GM21447 (cell line): Measurements from ENCODE around the gene BCL11A.

Source experiments
- ATAC-seq: cut with Tn5 transposase; IDR thresholded peaks from one replicate; pipeline ENCODE4 v1.9.1; 2021; ENCODE audit not compliant: unreplicated experiment

BCL11A gene

DNA sequence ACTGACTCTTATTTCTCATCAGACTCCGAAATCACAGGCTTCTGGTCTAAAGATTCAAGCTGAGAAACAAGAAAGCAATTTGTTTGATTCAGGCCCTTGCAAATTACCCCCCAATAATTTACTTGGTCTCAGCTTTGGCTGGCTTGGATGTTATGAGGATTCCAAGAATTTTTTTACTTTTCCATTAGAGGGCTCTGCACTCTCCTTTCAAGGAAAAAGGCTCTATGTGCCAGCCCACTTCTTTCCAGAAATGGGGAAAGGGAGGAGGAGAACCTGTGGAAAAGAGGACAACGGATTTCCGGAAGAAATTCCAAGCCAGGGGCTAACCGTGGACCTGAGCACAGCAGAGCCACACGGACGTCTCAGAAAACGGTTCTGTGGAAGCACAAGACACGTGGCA is 44.4 kb downstream of the BCL11A start:
- ATAC-seq, result no peak

DNA sequence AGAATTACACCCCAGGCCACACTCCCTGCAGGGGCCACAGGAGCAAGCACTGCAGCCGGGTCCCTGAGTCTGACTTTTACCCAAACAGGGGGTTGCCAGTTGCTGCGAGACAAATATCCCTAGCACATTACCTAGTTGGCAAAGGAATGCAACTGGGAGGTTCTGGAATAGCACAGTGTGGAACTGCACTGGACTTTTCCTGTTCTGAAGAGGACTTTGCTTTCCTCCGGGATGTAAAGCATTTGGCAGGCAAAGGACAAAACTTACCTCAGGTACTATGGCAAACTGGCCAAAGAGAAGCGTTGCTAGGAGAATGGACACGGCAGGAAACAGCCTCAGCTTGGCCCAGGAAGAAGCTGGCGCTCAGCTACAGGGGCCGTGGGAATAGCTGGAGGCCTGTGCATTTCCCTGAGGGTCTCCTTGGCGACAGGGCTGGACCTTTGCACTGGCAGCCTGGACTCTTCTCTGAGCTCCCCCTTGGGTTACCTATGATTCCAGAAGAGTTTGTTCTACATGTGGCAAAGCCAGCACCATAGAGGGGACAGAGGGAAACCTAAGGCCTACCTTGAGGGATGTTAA is 45.0 kb downstream of the BCL11A start:
- no peak for ATAC-seq

DNA sequence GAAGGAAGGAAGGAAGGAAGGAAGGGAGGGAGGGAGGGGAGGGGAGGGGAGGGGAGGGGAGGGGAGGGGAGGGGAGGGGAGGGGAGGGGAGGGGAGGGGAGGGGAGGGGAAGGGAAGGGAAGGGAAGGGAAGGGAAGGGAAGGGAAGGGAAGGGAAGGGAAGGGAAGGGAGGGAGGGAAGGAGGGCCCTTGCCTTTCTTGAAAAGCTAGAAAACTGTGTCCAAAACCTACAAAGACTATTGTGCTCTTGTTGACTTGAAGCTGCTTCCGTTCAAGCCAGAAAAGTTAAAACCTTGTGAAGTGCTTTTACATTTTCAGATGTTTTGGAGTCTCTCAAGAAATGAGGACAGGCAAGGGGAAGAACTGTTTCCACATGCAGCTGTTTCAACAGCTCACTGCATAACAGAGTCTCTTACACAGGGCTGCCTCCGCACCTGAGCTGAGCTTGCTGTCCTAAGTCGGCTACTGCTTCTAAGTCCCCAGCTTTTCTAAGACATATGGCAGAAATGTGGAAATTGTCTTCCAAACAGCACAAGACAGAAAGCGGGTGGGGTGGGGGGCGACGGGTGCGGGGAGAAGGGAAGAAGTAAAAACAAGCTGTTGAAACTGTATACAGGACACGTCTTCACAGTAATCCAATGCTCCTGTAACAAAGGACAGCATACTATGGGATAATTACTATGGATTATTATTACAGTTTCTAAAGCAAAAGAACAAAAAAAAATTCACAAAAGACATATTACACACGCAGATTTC is 46.1 kb downstream of the BCL11A start:
- ATAC-seq, result no peak

DNA sequence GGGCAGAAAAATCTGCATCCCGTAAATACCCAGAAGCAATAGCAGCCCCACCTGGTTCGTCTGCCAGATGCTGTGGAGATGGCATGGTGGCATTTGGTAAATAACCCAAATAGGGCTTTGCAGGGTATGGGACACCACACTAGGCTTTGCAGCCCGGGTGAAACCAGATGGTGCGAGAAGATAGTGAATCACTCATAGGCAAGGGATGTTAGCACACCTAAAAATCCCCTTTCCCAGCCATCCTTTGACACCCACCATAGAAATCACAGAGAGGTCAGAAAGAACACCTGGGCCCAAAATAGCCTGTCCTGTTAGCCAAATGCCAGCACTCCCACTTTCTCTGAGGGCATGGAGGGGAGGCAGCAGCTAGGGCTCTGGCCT is 47.6 kb downstream of the BCL11A start:
- no peak for ATAC-seq

DNA sequence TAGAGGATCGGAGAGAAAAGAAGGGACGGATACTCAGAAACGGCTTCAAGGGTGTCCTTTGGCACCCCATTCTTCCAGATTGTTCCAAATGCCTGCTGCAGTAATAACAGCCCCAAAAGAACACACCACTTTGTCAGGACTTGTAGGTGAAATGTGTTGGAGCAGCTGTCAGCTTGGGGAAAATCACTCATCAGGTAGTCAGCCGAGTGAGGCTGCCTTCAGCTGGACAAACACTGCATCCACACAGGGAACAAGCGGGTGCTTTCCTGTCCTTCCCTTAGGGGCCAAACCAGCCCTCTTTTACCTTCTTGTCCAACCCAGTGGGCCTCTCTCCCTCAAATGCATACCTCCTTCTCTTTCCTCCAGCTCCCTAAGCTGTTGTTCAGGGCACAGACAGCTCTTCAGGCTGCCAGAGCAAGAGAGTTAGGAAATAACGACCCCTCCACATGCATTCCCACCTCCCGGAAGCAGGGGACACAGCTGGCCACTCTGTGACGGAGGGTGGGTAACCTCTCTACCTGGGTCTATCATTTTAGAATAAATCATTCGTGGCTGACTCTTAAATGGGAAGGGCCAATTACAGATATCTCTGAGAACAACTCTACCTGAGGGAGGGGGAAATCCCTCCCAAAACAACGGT is 48.1 kb downstream of the BCL11A start:
- no peak for ATAC-seq

DNA sequence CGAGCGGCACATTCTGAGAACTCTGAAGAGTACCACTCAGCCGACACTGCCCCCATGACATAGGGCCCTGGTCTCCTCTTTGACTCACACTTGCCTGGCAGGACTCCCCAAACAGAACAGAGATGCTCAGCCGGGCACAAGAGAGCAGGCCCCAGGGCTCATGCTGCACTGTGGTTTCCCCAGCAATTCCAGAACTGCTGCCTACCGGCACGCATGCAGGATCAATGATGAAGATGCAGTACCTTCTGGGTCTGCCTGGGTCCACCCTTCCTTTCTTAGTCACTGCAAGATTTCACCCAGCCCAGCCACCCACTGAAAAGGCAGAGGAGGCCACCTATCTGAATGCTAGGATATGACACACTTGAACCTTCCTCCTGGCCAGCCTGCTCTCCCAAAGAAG is 49.4 kb downstream of the BCL11A start:
- ATAC-seq, result no peak

DNA sequence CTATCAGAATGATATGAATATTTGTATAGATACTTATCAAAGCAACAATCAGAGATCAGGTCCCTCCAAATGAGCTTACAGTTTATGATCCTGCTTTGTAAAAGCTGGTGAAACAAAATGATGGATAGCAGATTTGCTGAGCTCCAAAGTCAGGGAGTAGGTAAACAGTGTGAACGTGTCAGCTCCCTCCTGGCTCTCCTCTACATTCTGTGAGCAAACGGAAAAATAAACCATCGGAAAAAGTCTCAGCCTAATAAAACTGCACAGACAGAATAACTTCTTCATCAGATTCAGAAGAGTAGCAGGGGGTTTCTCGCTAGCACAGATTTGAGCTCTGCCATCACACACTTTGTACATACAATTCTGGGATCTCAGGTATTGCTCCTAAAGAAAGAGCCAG is 51.3 kb downstream of the BCL11A start:
- no peak for ATAC-seq

DNA sequence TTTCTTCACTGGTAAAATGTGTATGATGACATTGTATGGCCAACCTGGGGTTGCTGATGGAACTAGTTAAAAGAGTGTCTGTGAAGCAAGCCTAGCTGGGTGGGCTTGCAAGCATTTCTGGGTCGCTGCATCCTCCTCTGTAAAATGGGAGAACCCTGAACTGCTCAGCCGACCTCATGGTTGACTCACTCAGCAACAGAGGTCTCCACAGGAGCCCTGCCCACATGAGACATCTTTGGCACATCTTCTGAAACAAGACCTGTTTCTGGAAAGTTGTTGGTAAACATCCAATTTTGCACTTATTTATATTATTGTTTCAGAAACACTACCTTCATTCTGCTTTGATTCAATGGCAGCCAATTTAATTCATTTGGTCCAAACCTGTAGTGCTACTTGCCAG is 52.6 kb downstream of the BCL11A start:
- no peak for ATAC-seq

DNA sequence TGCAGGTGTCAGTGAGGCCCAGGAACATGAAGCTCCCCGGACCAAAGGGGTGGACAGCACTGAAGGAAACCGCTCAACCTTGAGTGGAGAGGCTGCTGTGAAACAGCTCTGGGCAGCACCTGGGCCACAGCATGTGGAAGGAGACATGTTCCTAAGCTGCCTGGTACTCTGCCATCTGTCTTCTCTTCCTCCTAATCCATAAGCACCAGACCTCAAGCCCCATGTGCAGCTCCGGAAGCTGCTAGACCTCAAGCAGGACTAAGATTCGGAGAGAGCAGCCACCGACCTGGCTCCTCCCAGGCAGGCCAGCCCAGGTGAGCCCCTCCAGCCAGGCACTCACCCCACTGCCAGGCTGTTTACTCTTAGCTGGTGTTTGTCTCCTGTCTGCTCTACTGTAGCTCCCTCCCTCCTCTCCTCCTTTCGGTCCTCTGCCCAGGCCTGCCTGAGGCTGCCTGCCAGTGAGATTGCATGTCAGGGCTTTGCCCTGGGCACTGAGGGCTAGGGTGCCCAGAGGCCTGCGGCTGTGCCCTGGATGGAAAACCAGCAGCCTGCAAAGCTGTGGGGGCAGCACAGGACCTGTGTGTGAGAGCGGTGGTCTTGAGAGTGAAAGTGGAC is 53.7 kb downstream of the BCL11A start:
- no peak for ATAC-seq

DNA sequence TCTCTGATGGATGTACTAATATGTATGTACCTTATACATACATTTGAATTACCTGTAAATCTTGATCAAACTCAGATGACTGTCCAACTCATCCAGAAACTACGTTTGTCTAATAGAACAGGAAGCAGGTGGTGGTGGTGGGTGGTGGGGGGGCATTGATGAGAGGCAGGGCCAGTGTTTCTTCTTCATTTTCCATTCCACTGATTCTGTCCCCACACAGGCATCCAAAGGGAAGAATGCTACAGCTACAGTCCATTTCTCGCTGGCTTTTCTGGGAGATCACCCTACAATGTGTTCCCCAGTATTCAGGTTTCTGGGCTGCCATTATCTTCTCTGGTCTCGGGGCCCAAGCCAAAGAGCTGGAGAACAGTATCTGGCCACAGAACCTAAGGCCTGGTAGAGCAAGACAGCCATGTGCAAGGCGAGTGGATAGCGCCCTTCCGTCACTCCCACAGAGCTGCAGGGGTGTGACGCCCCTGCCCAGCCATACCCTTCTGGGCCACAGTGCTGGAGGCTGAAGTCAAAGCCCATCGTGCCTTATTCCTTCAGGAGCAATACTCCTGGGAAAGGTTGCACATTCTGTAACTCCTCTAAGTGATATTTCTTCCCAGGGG is 54.5 kb downstream of the BCL11A start:
- peak; percentile 59 for ATAC-seq

DNA sequence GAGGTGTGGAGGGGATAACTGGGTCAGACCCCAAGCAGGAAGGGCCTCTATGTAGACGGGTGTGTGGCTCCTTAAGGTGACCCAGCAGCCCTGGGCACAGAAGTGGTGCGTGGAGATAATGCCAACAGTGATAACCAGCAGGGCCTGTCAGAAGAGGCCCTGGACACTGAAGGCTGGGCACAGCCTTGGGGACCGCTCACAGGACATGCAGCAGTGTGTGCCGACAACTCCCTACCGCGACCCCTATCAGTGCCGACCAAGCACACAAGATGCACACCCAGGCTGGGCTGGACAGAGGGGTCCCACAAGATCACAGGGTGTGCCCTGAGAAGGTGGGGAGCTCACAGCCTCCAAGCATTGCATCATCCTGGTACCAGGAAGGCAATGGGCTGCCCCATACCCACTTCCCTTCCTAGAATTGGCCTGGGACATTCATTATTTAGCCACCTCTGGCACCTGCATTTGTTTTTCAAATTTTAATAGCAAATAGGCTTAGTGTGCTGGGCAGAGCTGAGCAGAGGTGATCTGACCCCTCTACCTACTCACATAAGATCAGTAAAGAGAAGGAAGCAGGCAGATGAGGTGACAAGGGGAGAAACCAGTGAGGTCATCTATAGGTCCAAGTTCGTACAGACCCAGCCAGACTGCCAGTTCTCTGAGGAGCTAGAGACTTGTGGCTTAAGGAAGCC is 55.2 kb downstream of the BCL11A start:
- peak; percentile 15 for ATAC-seq

DNA sequence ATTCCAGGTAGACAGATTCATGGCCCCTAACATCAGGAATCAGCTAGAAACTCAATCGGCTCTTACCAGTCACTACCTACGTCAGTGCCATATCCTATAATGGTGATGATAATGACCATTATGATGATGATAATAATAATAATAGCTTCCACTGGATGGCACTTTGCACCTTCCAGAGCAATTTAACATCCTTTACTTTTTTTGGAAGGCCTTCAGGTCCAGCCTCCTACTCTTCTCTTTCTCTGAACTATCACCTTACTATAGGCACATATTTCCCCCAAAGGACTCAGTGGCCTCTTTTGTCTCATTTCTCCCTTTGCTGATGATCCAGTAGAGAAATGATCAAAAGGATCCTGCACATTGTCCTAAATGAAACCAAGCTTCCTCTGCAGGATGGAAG is 56.0 kb downstream of the BCL11A start:
- no peak for ATAC-seq

DNA sequence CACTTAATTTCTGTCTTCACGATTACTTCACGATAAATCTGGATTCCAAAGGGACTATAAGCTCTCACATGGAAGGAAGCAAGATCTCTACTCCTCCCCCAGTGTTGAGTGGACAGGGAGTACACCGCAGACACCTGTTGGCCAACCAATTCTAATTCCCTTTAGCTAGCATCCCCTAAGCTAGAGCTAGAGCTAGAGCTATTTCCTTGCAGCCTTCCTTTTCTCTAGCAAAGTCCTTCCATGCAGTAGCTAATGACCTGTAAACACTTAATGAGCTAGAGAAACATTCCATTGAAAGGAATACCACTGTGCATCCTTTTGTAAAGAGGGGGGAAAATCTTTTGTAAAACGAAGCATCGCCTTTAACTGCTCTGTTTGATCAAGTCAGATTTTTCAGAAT is 56.5 kb downstream of the BCL11A start:
- no peak for ATAC-seq

DNA sequence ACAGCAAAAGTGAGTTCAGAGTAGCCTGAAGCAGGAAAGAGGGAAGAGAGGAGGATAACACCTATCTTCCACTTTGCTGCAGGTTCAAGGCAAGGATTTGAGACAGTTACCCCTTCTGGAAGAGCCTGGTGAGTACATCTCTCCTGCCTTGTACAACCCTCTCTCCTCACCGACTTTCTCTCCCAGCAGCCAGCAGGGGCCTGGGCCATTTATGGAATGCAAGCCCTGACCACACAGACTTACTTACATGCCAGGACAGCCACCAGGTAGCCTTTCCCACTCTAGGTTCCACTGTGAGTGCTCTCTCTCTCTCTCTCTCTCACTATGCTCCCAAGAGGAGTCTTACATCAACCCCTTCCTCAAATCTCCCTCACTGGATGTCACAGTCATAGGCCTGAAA is 57.0 kb downstream of the BCL11A start:
- no peak for ATAC-seq

DNA sequence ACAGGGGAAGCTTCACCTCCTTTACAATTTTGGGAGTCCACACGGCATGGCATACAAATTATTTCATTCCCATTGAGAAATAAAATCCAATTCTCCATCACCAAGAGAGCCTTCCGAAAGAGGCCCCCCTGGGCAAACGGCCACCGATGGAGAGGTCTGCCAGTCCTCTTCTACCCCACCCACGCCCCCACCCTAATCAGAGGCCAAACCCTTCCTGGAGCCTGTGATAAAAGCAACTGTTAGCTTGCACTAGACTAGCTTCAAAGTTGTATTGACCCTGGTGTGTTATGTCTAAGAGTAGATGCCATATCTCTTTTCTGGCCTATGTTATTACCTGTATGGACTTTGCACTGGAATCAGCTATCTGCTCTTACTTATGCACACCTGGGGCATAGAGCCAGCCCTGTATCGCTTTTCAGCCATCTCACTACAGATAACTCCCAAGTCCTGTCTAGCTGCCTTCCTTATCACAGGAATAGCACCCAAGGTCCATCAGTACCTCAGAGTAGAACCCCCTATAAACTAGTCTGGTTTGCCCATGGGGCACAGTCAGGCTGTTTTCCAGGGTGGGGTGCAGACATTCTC is 58.3 kb downstream of the BCL11A start:
- ATAC-seq, result no peak

DNA sequence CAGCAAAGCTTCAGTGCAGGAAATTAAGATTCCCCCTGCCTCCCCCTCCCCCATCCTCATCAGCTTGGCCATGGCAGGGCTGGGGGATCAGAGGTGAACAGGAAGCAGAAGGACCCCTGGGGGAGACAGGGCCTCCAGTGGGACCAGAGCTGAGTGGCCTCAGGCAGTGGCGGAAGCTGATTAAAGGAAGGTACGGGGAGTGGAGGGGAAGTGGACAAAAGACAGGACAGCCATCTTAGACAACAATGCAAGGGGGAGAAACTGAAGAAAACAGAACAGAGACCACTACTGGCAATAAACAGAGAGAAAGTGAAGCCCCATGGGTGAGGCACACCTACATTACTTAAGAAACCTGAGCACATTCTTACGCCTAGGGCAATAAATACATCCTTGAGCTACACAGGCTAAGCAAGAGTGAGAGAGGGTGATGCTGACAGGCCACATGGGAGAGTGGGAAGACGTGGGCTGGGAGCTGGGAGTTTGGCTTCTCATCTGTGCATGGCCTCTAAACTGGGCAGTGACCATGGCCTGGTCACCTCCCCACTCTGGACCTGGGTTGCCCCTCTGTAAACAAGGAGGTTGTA is 59.6 kb downstream of the BCL11A start:
- no peak for ATAC-seq

DNA sequence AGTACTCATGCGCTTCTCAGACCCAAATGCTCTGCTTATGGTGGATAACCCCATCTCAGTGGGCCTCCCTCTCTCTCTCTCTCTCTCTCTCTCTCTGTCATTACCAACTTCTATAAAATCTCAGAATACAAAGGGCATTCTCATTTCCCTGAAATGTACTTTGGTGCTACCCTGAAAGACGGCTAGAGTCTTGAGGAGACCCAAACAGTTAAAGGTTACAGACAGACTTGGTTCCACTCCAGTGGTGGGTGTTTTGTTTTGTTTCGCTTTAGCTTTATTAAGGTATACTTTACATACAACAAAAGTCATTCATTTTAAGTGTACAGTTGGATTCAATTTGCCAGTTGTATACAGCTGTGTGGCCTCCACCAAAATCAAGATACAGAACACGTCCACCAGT is 60.9 kb downstream of the BCL11A start:
- ATAC-seq, result no peak

DNA sequence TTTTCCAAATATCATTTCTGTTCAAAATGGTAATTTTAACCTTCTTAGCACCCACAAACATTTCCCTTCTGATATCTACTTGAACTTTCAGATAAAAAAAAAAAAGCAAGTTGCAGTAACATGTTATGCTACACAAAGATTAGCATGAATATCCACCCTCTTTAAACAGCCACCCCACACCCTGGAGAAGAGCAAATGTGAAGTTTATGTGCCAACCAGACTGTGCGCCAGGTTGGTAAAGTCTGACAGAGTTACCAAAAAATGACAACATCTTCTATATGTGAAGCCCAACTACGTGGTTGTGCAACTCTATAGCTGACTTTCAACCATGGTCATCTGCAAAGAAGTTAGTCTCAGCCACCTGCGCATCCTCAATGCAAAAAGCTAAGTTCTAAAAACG is 62.6 kb downstream of the BCL11A start:
- no peak for ATAC-seq

DNA sequence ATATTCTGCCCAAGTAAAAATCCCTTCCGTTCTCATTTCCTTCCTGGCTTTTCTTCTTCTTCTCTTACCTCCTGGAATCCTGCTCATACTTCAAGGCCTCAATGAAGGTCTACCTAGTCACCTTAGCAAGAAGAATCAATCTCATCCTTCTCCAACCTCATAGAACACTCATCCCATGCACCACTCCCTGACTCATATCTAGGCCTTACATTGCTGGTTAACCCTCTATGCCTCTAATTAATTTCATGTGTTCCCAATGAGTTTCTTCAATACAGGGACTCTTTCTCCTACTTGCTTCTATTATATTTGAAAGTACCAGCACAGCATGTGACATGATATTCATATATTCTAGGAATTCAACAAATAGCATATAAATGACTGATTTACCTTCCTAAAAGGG is 63.0 kb downstream of the BCL11A start:
- ATAC-seq, result no peak

DNA sequence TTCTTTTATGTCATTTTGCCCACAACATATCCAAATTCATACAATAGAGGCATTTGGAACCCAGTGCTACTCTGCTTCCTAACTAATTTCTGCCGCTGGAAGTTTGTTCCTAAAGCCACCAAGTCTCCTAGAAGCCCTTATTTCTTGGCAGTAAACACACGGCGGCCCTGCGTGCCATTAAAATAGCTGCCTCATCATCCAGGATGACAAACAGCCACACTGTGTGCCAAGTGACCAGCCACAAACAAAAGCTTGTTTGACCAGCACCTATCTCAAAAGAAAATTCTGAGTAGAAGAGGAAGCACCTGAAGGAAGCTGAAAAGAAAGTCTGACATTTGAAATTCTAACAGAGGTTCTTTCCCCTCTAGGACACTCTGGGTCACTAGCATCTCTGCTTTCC is 64.2 kb downstream of the BCL11A start:
- no peak for ATAC-seq
